Endothelial cell of umbilical vein (primary cell): Measurements from ENCODE around the gene HDAC10. TPM values are rescaled to one million over a fixed set of nuclear protein-coding genes. Genes with fewer than 3 reads are reported as not detected.

Source experiments
- BruUV-seq: library from RNA; stranded (reverse); fragments of 400-500 nt; replicated peaks from 2 replicates; lab custom pipeline; 2021; lab: Mats Ljungman, UMichigan
- CTCF ChIA-PET: fragments of 300-600, 350-600 bp; sonication (Branson Sonifier 250); formaldehyde crosslinking; loops from one replicate; lab custom pipeline; 2021; ENCODE audit warnings: antibody characterized with exemption, inconsistent platforms; lab: Charles Lee
- POLR2A ChIA-PET: fragments of 300-600, 350-600 bp; sonication (Branson Sonifier 250); formaldehyde crosslinking; loops from one replicate; lab custom pipeline; 2021; ENCODE audit warnings: antibody characterized with exemption, inconsistent platforms; lab: Charles Lee
- DNase-seq: peaks from one replicate; pipeline ENCODE4 v3.0.0-alpha.2; 2011; ENCODE audit warnings: low read depth, low spot score
- FAIRE-seq: peaks from 2 replicates; lab custom pipeline; 2011; peaks lifted over from hg19 to GRCh38; lab: Jason Lieb, UNC
- H2AFZ ChIP-seq: 2 replicates; pipeline ENCODE4 v1.6.0; 2012; ENCODE audit warnings: low read depth, low read length, control low read depth, inconsistent platforms
- H3K27ac ChIP-seq: 2 replicates; pipeline ENCODE4 v1.5.1; 2011; ENCODE audit warnings: low read depth, mild to moderate bottlenecking, control low read depth, low read length, moderate library complexity; ENCODE audit not compliant: insufficient read depth
- H3K27me3 ChIP-seq, 2 experiments: 2 replicates each; pipeline versions ENCODE4 v1.6.0 to v1.6.1; 2011; ENCODE audit warnings: low read length in 2 of 2, mixed read lengths in 1 of 2; ENCODE audit not compliant: control insufficient read depth in 2 of 2, insufficient read depth in 2 of 2
- H3K36me3 ChIP-seq, 2 experiments: 2 replicates in 1 of 2; 3 replicates in 1 of 2; pipeline ENCODE4 v1.5.1; 2011; ENCODE audit warnings: low read length in 2 of 2, mild to moderate bottlenecking in 1 of 2, moderate library complexity in 1 of 2; ENCODE audit not compliant: control insufficient read depth in 2 of 2, insufficient read depth in 2 of 2; ENCODE audit errors: extremely low read depth in 1 of 2
- H3K4me1 ChIP-seq: 3 replicates; pipeline ENCODE4 v1.5.1; 2011; ENCODE audit warnings: mild to moderate bottlenecking, low read length; ENCODE audit not compliant: control insufficient read depth, insufficient read depth; ENCODE audit errors: extremely low read depth
- H3K4me2 ChIP-seq: 2 replicates; pipeline ENCODE4 v1.6.1; 2011; ENCODE audit warnings: low read length, control low read depth, mixed read lengths; ENCODE audit not compliant: insufficient read depth
- H3K4me3 ChIP-seq, 3 experiments: fragments of 200-600 bp in 1 of 3; sonication (generic), shearing (Covaris generic) in 1 of 3; replicated peaks in 1 of 3; 2 replicates each; pipeline ENCODE4 v1.5.1; 2011 to 2016; ENCODE audit warnings: control low read depth in 3 of 3, low read length in 3 of 3, mild to moderate bottlenecking in 2 of 3, inconsistent platforms in 1 of 3, low read depth in 1 of 3, moderate library complexity in 1 of 3; ENCODE audit not compliant: insufficient read depth in 1 of 3
- H3K79me2 ChIP-seq: 2 replicates; pipeline ENCODE4 v1.6.0; 2012; ENCODE audit warnings: low read length, inconsistent platforms; ENCODE audit not compliant: control insufficient read depth, insufficient read depth
- H3K9ac ChIP-seq: replicated peaks from 2 replicates; pipeline ENCODE3; 2011; ENCODE audit warnings: low read length, control low read depth; ENCODE audit not compliant: insufficient read depth; ENCODE audit errors: extremely low read depth
- H3K9me1 ChIP-seq: replicated peaks from 3 replicates; pipeline ENCODE4 v1.6.0; 2011; ENCODE audit warnings: mild to moderate bottlenecking, low read length; ENCODE audit not compliant: control insufficient read depth, insufficient read depth; ENCODE audit errors: extremely low read depth
- H3K9me3 ChIP-seq: replicated peaks from 2 replicates; pipeline ENCODE4 v1.5.1; 2012; ENCODE audit warnings: low read length, inconsistent platforms; ENCODE audit not compliant: control insufficient read depth, insufficient read depth
- H4K20me1 ChIP-seq: replicated peaks from 2 replicates; pipeline ENCODE3; 2011; ENCODE audit warnings: mild to moderate bottlenecking, low read length; ENCODE audit not compliant: control insufficient read depth, insufficient read depth; ENCODE audit errors: extremely low read depth
- CTCF ChIP-seq, 2 donors: IDR thresholded peaks; 1 replicate in 1 of 2; 2 replicates in 1 of 2; pipeline ENCODE4 v1.5.1; 2011; ENCODE audit warnings: low read length in 2 of 2, mild to moderate bottlenecking in 2 of 2, moderate library complexity in 2 of 2, control low read depth in 1 of 2, inconsistent platforms in 1 of 2, low read depth in 1 of 2; ENCODE audit not compliant: insufficient read depth in 1 of 2; ENCODE audit errors: extremely low read depth in 1 of 2
- EZH2 ChIP-seq: IDR thresholded peaks from 2 replicates; pipeline ENCODE4 v1.6.1; 2012; ENCODE audit warnings: borderline replicate concordance, low read depth, mild to moderate bottlenecking, moderate library complexity, low read length, inconsistent platforms; ENCODE audit not compliant: severe bottlenecking
- FOS ChIP-seq: IDR thresholded peaks from 2 replicates; pipeline ENCODE4 v1.6.1; 2011; ENCODE audit warnings: mild to moderate bottlenecking, low read length, moderate library complexity, borderline replicate concordance; ENCODE audit not compliant: insufficient read depth
- GATA2 ChIP-seq: IDR thresholded peaks from 2 replicates; pipeline ENCODE4 v1.7.0; 2011; ENCODE audit warnings: low read depth, mild to moderate bottlenecking, moderate library complexity, mixed read lengths, low read length; ENCODE audit not compliant: insufficient read length, insufficient read depth
- JUN ChIP-seq: IDR thresholded peaks from 2 replicates; pipeline ENCODE4 v1.6.1; 2011; ENCODE audit warnings: borderline replicate concordance, low read depth; ENCODE audit not compliant: insufficient read length, insufficient read depth
- MAX ChIP-seq: IDR thresholded peaks from 2 replicates; pipeline ENCODE4 v1.6.1; 2011; ENCODE audit not compliant: insufficient read depth, insufficient read length
- MYC ChIP-seq: IDR thresholded peaks from one replicate; pipeline ENCODE4 v1.6.1; 2011; ENCODE audit warnings: mild to moderate bottlenecking, low read depth, low read length
- POLR2A ChIP-seq: IDR thresholded peaks from 2 replicates; pipeline ENCODE4 v1.6.1; 2012; ENCODE audit warnings: low read depth, mild to moderate bottlenecking, control low read depth, low read length
- POLR2AphosphoS5 ChIP-seq: IDR thresholded peaks from 2 replicates; pipeline ENCODE4 v1.6.1; 2012; ENCODE audit warnings: low read depth, mild to moderate bottlenecking, control low read depth, low read length, moderate library complexity; ENCODE audit not compliant: insufficient read depth
- dilution Hi-C: fragments of 300-500 bp; cut with MboI; formaldehyde crosslinking; loops from one replicate; pipeline ENCODE4 v1.15.0; 2019; ENCODE audit warnings: low sequenced_read_pairs; ENCODE audit not compliant: extremely low pct_ligation_motif_present
- intact Hi-C: fragments of 100-400 bp; cut with micrococcal nuclease; formaldehyde crosslinking; loops from one replicate; pipeline ENCODE4 v1.10.0; 2022
- polyA plus RNA-seq, 4 experiments: library from polyadenylated mRNA; depleted of rRNA in 3 of 4; stranded (reverse) in 3 of 4; unstranded in 1 of 4; fragments of >200 nt; gene quantifications; 2 replicates each; pipeline versions ENCODE4 v1.2.1 to v1.2.3, GENCODE V29; 2011 to 2012; ENCODE audit warnings: missing spikeins in 1 of 4
- total RNA-seq: library from RNA; stranded (reverse); gene quantifications from 2 replicates; pipeline ENCODE4 v1.2.3, GENCODE V29; 2021

The HDAC10 gene
- total and polyA plus RNA-seq, 2 donors (not counting 3 experiments of a cell fraction or from before 2014, with no cell fraction given) = 32.6 to 47.0 TPM

DNA sequence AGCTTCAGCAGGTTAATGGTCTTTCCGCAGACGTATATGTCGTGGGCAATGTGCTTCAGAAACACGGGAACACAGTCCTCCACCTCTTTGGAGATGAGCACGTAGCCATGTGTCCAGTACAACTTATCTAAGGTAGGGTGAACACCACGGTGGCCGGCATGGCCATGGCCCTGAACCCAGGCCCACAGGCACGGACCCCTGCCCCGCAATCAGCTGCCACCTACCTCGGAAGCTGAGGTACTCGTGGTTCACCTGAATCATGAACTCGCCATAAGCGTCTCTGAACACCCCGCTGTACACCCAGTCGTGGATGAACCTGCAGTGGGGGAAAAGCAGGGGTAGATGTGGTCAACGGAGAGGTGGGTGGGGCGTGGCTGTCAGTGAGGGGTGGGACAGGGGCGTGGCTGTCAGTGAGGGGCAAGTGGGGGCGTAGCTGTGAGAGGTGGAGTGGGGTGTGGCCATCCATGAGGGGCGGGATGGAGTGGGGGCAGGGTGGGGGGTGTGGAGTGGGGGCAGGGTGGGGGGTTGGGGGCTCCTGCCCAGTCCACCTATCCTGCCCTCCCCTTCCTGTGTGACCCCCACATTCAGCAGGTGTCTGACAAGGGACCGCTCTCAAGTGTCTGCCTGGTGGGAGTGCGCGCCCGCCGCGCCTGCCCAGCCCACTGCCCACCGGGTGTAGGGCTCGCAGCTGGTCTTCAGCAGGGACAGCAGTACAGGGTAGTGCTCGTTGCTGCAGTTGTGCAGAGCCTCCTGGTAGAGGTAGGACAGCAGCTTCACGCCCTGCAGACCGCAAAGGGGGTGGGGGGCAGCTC is 24.8 kb downstream of the HDAC10 start:
- H2AFZ ChIP-seq = no peak overlapping the region
- no peaks in the 10 kb centered on the region for H3K27me3 ChIP-seq
- H3K36me3 ChIP-seq = peaks cover 0 to 38% of the 10 kb centered on the region in 2 experiments
- intact Hi-C loops = no loop called here
- H3K79me2 ChIP-seq = no peaks in the 10 kb centered on the region
- H3K4me2 ChIP-seq = no peak overlapping the region
- H3K27ac ChIP-seq = no peak overlapping the region
- TF ChIP-seq MYC = no peak
- no peak for TF ChIP-seq FOS
- no peak for TF ChIP-seq CTCF (IDR thresholded peaks at IDR 0.05; ENCODE audit: extremely low read depth in 1 of 2, insufficient read depth in 1 of 2, low read depth in 1 of 2, low read length in 2 of 2)
- TF ChIP-seq MAX = no peak
- TF ChIP-seq JUN = no peak
- no peak for TF ChIP-seq POLR2AphosphoS5
- TF ChIP-seq GATA2 = no peak
- no peak for TF ChIP-seq POLR2A
- no peak for TF ChIP-seq EZH2
- no peaks in the 10 kb centered on the region for H3K9me1 ChIP-seq
- no peak overlapping the region for H3K4me3 ChIP-seq
- BruUV-seq = no TSS peak
- H4K20me1 ChIP-seq = no peaks in the 10 kb centered on the region
- H3K9ac ChIP-seq = no peak overlapping the region
- ChIA-PET POLR2A (interaction anchor here (0.5 kb wide), 1 partner anchor 290 kb away, joined by 7 read pairs; no protein-coding TSS in a partner anchor), CTCF (interaction anchor here (1.3 kb wide), 1 partner anchor 77 kb away, joined by 4 read pairs; no protein-coding TSS in a partner anchor)
- no peak for FAIRE-seq
- DNase-seq = no peak
- no peaks in the 10 kb centered on the region for H3K4me1 ChIP-seq
- no peaks in the 10 kb centered on the region for H3K9me3 ChIP-seq
- dilution Hi-C loops = no loop called here
